SK-N-SH (cell line): ENCODE data around the gene FYB2. TPM values are rescaled to one million over a fixed set of nuclear protein-coding genes. Genes with fewer than 3 reads are reported as not detected.

ENCODE experiments used
- CTCF ChIA-PET: fragments of 300-600, 350-600 bp; formaldehyde crosslinking; extraction: SDS; loops from one replicate; lab custom pipeline; 2021; lab: Yijun Ruan, JAX
- POLR2A ChIA-PET: fragments of 350-600 bp; sonication (Branson Sonifier 250); formaldehyde crosslinking; extraction: SDS; loops from one replicate; lab custom pipeline; 2020; ENCODE audit warnings: antibody characterized with exemption, inconsistent platforms; lab: Yijun Ruan, JAX
- DNase-seq: peaks from one replicate; pipeline ENCODE4 v3.0.0; 2012
- H2AFZ ChIP-seq: fragments of 200-600 bp; sonication (generic); 2 replicates; pipeline ENCODE4 v1.8.1; 2016; ENCODE audit warnings: antibody characterized with exemption, mild to moderate bottlenecking, low read depth
- H3F3A ChIP-seq: fragments of 200-600 bp; sonication (generic); replicated peaks from 2 replicates; pipeline ENCODE3; 2016; ENCODE audit warnings: antibody characterized with exemption, mild to moderate bottlenecking; ENCODE audit not compliant: insufficient read depth
- H3K27ac ChIP-seq, 2 experiments: fragments of 200-500 bp in 1 of 2; fragments of 200-600 bp in 1 of 2; sonication (Bioruptor generic) in 1 of 2; sonication (generic), shearing (Covaris generic) in 1 of 2; 2 replicates each; pipeline versions ENCODE4 v1.5.1 to v1.6.1; 2014 to 2016; ENCODE audit warnings: low read depth in 2 of 2, inconsistent platforms in 1 of 2, low read length in 1 of 2, mild to moderate bottlenecking in 1 of 2, mixed read lengths in 1 of 2
- H3K27me3 ChIP-seq: fragments of 200-600 bp; sonication (generic), shearing (Covaris generic); 2 replicates; pipeline ENCODE4 v1.6.1; 2016; ENCODE audit warnings: mixed run types; ENCODE audit not compliant: insufficient read depth
- H3K36me3 ChIP-seq, 2 experiments: fragments of 200-500 bp in 1 of 2; fragments of 200-600 bp in 1 of 2; sonication (Bioruptor generic) in 1 of 2; sonication (generic) in 1 of 2; replicated peaks in 1 of 2; 2 replicates each; pipeline versions ENCODE3 to v1.5.1; 2014 to 2016; ENCODE audit warnings: low read length in 1 of 2, mild to moderate bottlenecking in 1 of 2; ENCODE audit not compliant: insufficient read depth in 2 of 2, control insufficient read depth in 1 of 2
- H3K4me1 ChIP-seq, 2 experiments: fragments of 200-500 bp in 1 of 2; fragments of 200-600 bp in 1 of 2; sonication (Bioruptor generic) in 1 of 2; sonication (generic), shearing (Covaris generic) in 1 of 2; 2 replicates each; pipeline versions ENCODE4 v1.5.1 to v1.6.1; 2014 to 2016; ENCODE audit warnings: low read depth in 1 of 2, low read length in 1 of 2, mixed run types in 1 of 2; ENCODE audit not compliant: insufficient read depth in 2 of 2, control insufficient read depth in 1 of 2
- H3K4me2 ChIP-seq: fragments of 200-600 bp; sonication (generic), shearing (Covaris generic); 2 replicates; pipeline ENCODE4 v1.6.1; 2017; ENCODE audit warnings: mixed run types
- H3K4me3 ChIP-seq, 2 experiments: fragments of 200-500 bp in 1 of 2; fragments of 200-600 bp in 1 of 2; sonication (Bioruptor generic) in 1 of 2; sonication (generic), shearing (Covaris generic) in 1 of 2; 2 replicates each; pipeline versions ENCODE4 v1.5.1 to v1.8.1; 2014 to 2016; ENCODE audit warnings: low read depth in 2 of 2, inconsistent platforms in 1 of 2, low read length in 1 of 2, mild to moderate bottlenecking in 1 of 2, mixed read lengths in 1 of 2, moderate library complexity in 1 of 2
- H3K79me2 ChIP-seq: fragments of 200-600 bp; sonication (generic); 2 replicates; pipeline ENCODE4 v1.8.1; 2017; ENCODE audit warnings: mild to moderate bottlenecking; ENCODE audit not compliant: insufficient read depth
- H3K9ac ChIP-seq: fragments of 200-600 bp; sonication (generic); 2 replicates; pipeline ENCODE4 v1.6.1; 2017; ENCODE audit warnings: mixed run types
- H3K9me2 ChIP-seq: fragments of 200-600 bp; sonication (generic); 2 replicates; pipeline ENCODE4 v1.6.1; 2017; ENCODE audit warnings: mixed run types
- H3K9me3 ChIP-seq: fragments of 200-600 bp; sonication (generic); 2 replicates; pipeline ENCODE4 v1.6.1; 2017; ENCODE audit warnings: mixed run types, mild to moderate bottlenecking, moderate library complexity
- H4K20me1 ChIP-seq: fragments of 200-600 bp; sonication (generic); 2 replicates; pipeline ENCODE4 v1.6.1; 2017; ENCODE audit warnings: mild to moderate bottlenecking, mixed run types; ENCODE audit not compliant: insufficient read depth
- CHD2 ChIP-seq: fragments of 150-350 bp; IDR thresholded peaks from 2 replicates; pipeline ENCODE4 v1.6.1; 2018; ENCODE audit warnings: low read length; ENCODE audit not compliant: partially characterized antibody
- FOSL2 ChIP-seq: IDR thresholded peaks from 2 replicates; pipeline ENCODE4 v1.4.0; 2012; ENCODE audit warnings: low read depth, mild to moderate bottlenecking, moderate library complexity, borderline replicate concordance
- FOXM1 ChIP-seq: IDR thresholded peaks from 2 replicates; pipeline ENCODE4 v1.4.0; 2012; ENCODE audit warnings: low read depth, mild to moderate bottlenecking
- GABPA ChIP-seq: IDR thresholded peaks from 2 replicates; pipeline ENCODE4 v1.4.0; 2012; ENCODE audit warnings: low read depth, mild to moderate bottlenecking
- JUND ChIP-seq: IDR thresholded peaks from 2 replicates; pipeline ENCODE4 v1.4.0; 2012
- NFIC ChIP-seq: IDR thresholded peaks from 2 replicates; pipeline ENCODE4 v1.4.0; 2012; ENCODE audit warnings: borderline replicate concordance
- NRF1 ChIP-seq: IDR thresholded peaks from 2 replicates; pipeline ENCODE4 v1.6.1; 2012; ENCODE audit warnings: low read depth, mild to moderate bottlenecking, low read length
- POLR2AphosphoS5 ChIP-seq: IDR thresholded peaks from 2 replicates; pipeline ENCODE4 v1.6.1; 2012; ENCODE audit warnings: low read depth, low read length
- TCF12 ChIP-seq: IDR thresholded peaks from 2 replicates; pipeline ENCODE4 v1.4.0; 2012
- TEAD4 ChIP-seq: IDR thresholded peaks from 2 replicates; pipeline ENCODE4 v1.4.0; 2012; ENCODE audit warnings: mild to moderate bottlenecking, borderline replicate concordance; ENCODE audit not compliant: insufficient read depth
- YY1 ChIP-seq: IDR thresholded peaks from 2 replicates; pipeline ENCODE4 v1.4.0; 2012; ENCODE audit warnings: low read depth, mild to moderate bottlenecking
- WGBS: methylation state at CpG from one replicate; pipeline ENCODE4 v1.1.6; 2017; ENCODE audit warnings: low lambda C conversion rate; 5-methylcytosine and 5-hydroxymethylcytosine counted together
- polyA plus RNA-seq, 3 experiments: library from polyadenylated mRNA; depleted of rRNA; stranded (reverse); fragments of >200 nt; gene quantifications; 2 replicates each; pipeline ENCODE4 v1.2.3, GENCODE V29; 2012
- TF ChIP-seq, protein P1 (sequence below): IDR thresholded peaks from 2 replicates; pipeline ENCODE4 v1.4.0; 2012; ENCODE audit warnings: low read depth, borderline replicate concordance
- TF ChIP-seq, protein P2 (sequence below): IDR thresholded peaks from 2 replicates; pipeline ENCODE4 v1.4.0; 2012; ENCODE audit warnings: low read depth, borderline replicate concordance
- TF ChIP-seq, protein P3 (sequence below): fragments of 200-600 bp; sonication (generic); IDR thresholded peaks from 2 replicates; pipeline ENCODE4 v1.6.1; 2017; ENCODE audit warnings: antibody characterized with exemption, mild to moderate bottlenecking, moderate library complexity
- TF ChIP-seq, protein P4 (sequence below): fragments of 150-350 bp; IDR thresholded peaks from 2 replicates; pipeline ENCODE4 v1.6.1; 2016; ENCODE audit warnings: mild to moderate bottlenecking, low read depth, low read length
- TF ChIP-seq, protein P5 (sequence below): IDR thresholded peaks from 2 replicates; pipeline ENCODE4 v1.4.0; 2012; ENCODE audit warnings: low read depth

Gene FYB2
- polyA plus RNA-seq, 1 of the 3 experiments (the other 2 are of a cell fraction): not detected

DNA sequence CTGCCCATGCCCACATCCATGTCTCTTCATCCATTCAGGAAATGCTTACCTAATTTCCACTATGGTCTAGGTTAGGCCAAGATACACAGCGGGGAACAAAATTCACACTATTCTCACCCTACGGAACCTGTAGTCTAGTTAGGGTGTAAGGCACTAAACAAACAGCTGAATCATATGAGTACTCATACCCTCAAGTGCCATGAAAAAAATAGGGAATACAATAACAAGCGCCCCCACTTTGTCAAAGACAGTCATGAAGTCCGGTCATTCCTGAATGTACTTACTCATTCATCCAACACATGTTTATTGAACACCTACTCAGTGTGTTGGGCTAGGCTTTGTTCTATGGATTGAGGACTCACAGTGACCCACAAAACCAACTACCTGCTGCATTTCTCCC, 6.2 kb upstream of the FYB2 start:
- Histone ChIP-seq H3K4me2 (no peak overlapping the region), H3K36me3 (no peaks in the 10 kb centered on the region), H3F3A (no peaks in the 10 kb centered on the region), H3K9me3 (no peaks in the 10 kb centered on the region), H3K27me3 (no peaks in the 10 kb centered on the region), H3K4me1 (peaks cover 0 to 5% of the 10 kb centered on the region in 2 experiments; a peak in 2 of 4 replicates), H4K20me1 (no peaks in the 10 kb centered on the region), H3K27ac (no peak overlapping the region), H3K79me2 (no peaks in the 10 kb centered on the region), H3K4me3 (no peak overlapping the region), H3K9me2 (no peaks in the 10 kb centered on the region), H2AFZ (no peak overlapping the region), H3K9ac (no peak overlapping the region)
- TF ChIP-seq FOXM1: no peak
- no peak for TF ChIP-seq FOSL2
- no peak for TF ChIP-seq GABPA
- TF ChIP-seq, protein P1, sequence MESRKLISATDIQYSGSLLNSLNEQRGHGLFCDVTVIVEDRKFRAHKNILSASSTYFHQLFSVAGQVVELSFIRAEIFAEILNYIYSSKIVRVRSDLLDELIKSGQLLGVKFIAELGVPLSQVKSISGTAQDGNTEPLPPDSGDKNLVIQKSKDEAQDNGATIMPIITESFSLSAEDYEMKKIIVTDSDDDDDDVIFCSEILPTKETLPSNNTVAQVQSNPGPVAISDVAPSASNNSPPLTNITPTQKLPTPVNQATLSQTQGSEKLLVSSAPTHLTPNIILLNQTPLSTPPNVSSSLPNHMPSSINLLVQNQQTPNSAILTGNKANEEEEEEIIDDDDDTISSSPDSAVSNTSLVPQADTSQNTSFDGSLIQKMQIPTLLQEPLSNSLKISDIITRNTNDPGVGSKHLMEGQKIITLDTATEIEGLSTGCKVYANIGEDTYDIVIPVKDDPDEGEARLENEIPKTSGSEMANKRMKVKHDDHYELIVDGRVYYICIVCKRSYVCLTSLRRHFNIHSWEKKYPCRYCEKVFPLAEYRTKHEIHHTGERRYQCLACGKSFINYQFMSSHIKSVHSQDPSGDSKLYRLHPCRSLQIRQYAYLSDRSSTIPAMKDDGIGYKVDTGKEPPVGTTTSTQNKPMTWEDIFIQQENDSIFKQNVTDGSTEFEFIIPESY: no peak
- no peak for TF ChIP-seq CHD2
- TF ChIP-seq, protein P2, sequence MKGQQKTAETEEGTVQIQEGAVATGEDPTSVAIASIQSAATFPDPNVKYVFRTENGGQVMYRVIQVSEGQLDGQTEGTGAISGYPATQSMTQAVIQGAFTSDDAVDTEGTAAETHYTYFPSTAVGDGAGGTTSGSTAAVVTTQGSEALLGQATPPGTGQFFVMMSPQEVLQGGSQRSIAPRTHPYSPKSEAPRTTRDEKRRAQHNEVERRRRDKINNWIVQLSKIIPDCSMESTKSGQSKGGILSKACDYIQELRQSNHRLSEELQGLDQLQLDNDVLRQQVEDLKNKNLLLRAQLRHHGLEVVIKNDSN: no peak
- TF ChIP-seq, protein P3, sequence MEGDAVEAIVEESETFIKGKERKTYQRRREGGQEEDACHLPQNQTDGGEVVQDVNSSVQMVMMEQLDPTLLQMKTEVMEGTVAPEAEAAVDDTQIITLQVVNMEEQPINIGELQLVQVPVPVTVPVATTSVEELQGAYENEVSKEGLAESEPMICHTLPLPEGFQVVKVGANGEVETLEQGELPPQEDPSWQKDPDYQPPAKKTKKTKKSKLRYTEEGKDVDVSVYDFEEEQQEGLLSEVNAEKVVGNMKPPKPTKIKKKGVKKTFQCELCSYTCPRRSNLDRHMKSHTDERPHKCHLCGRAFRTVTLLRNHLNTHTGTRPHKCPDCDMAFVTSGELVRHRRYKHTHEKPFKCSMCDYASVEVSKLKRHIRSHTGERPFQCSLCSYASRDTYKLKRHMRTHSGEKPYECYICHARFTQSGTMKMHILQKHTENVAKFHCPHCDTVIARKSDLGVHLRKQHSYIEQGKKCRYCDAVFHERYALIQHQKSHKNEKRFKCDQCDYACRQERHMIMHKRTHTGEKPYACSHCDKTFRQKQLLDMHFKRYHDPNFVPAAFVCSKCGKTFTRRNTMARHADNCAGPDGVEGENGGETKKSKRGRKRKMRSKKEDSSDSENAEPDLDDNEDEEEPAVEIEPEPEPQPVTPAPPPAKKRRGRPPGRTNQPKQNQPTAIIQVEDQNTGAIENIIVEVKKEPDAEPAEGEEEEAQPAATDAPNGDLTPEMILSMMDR: no peak
- TF ChIP-seq NFIC: no peak
- TF ChIP-seq TEAD4: no peak
- no peak for TF ChIP-seq NRF1
- no peak for TF ChIP-seq JUND
- TF ChIP-seq YY1: no peak
- TF ChIP-seq, protein P4, sequence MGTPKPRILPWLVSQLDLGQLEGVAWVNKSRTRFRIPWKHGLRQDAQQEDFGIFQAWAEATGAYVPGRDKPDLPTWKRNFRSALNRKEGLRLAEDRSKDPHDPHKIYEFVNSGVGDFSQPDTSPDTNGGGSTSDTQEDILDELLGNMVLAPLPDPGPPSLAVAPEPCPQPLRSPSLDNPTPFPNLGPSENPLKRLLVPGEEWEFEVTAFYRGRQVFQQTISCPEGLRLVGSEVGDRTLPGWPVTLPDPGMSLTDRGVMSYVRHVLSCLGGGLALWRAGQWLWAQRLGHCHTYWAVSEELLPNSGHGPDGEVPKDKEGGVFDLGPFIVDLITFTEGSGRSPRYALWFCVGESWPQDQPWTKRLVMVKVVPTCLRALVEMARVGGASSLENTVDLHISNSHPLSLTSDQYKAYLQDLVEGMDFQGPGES: no peak
- TF ChIP-seq, protein P5, sequence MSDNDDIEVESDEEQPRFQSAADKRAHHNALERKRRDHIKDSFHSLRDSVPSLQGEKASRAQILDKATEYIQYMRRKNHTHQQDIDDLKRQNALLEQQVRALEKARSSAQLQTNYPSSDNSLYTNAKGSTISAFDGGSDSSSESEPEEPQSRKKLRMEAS: no peak
- no peak for TF ChIP-seq POLR2AphosphoS5
- no peak for TF ChIP-seq TCF12
- DNase-seq: no peak
- ChIA-PET CTCF (interaction anchor here (0.7 kb wide), 1 partner anchor 26 kb away, joined by 3 read pairs; no protein-coding TSS in a partner anchor), POLR2A (no interaction called here)
- WGBS: 73% methylated on average over 4 of the region's 4 CpGs
